Cardiac muscle cell (in vitro differentiated cells and primary cell): Measurements from ENCODE around the gene ABCC8. TPM values are rescaled to one million over a fixed set of nuclear protein-coding genes. Genes with fewer than 3 reads are reported as not detected.

Source experiments
- DNase-seq, 2 donors: peaks; one replicate each; pipeline versions ENCODE4 v3.0.0 to v3.0.0-alpha.2; 2010 to 2017; ENCODE audit warnings: low read depth in 1 of 2, low spot score in 1 of 2
- H3K27ac ChIP-seq: fragments of 200-600 bp; sonication (generic); 2 replicates; pipeline ENCODE4 v1.5.1; 2016
- H3K27me3 ChIP-seq: fragments of 200-600 bp; sonication (generic); 2 replicates; pipeline ENCODE4 v1.6.0; 2016; ENCODE audit warnings: control low read depth
- H3K36me3 ChIP-seq: fragments of 200-600 bp; sonication (generic); 2 replicates; pipeline ENCODE4 v1.5.1; 2016; ENCODE audit warnings: control low read depth
- H3K4me1 ChIP-seq: fragments of 200-600 bp; sonication (generic); 2 replicates; pipeline ENCODE4 v1.8.1; 2017; ENCODE audit warnings: low read depth, mild to moderate bottlenecking, mixed run types
- H3K4me3 ChIP-seq: fragments of 200-600 bp; sonication (generic); 2 replicates; pipeline ENCODE4 v1.5.1; 2016; ENCODE audit warnings: mild to moderate bottlenecking
- H3K9me3 ChIP-seq: fragments of 200-600 bp; sonication (generic); 2 replicates; pipeline ENCODE4 v1.5.1; 2017; ENCODE audit warnings: low read depth, mild to moderate bottlenecking, control low read depth
- polyA plus RNA-seq: library from polyadenylated mRNA; unstranded; fragments of >200 nt; fragmentation: Nextera tagmentation; extraction: Ambion mirVana; gene quantifications from 2 replicates; pipeline ENCODE4 v1.2.1, GENCODE V29; 2016
- total RNA-seq: library from RNA; depleted of rRNA; stranded (reverse); fragments of >200 nt; gene quantifications from 2 replicates; pipeline ENCODE4 v1.2.3, GENCODE V29; 2016
- TF ChIP-seq, protein P1 (sequence below): IDR thresholded peaks from 2 replicates; pipeline ENCODE4 v1.5.1; 2012; ENCODE audit warnings: low read depth, mild to moderate bottlenecking, low read length

ABCC8 gene
- total and polyA plus RNA-seq, 2 experiments from 2014 or later: 2.4 to 5.3 TPM

DNA sequence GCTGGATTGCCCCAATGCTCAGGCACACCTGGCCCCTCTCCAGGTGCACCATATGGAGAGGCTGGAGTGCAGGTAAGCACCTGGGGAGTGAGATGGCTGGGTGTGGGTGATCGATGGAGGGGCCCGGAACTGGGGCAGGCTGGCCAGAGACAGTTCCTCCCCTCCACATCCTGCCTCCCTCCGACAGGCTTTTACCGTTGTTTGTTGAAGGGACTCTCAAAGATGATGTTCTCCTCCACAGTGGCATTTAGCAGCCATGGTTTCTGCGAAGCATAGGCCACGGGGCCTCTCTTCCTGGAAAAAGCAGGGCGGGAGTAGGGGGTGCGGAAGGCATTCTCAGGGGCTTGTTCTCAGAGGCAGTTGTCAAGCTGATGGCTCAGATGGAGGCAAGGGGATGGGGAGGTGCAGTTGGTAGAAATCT lies 62.3 kb downstream of the ABCC8 start:
- no peaks in the 10 kb centered on the region for H3K27me3 ChIP-seq
- no peak for DNase-seq
- TF ChIP-seq, protein P1, sequence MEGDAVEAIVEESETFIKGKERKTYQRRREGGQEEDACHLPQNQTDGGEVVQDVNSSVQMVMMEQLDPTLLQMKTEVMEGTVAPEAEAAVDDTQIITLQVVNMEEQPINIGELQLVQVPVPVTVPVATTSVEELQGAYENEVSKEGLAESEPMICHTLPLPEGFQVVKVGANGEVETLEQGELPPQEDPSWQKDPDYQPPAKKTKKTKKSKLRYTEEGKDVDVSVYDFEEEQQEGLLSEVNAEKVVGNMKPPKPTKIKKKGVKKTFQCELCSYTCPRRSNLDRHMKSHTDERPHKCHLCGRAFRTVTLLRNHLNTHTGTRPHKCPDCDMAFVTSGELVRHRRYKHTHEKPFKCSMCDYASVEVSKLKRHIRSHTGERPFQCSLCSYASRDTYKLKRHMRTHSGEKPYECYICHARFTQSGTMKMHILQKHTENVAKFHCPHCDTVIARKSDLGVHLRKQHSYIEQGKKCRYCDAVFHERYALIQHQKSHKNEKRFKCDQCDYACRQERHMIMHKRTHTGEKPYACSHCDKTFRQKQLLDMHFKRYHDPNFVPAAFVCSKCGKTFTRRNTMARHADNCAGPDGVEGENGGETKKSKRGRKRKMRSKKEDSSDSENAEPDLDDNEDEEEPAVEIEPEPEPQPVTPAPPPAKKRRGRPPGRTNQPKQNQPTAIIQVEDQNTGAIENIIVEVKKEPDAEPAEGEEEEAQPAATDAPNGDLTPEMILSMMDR: no peak
- no peak overlapping the region for H3K27ac ChIP-seq
- peaks cover 15% of the 10 kb centered on the region for H3K4me1 ChIP-seq
- H3K9me3 ChIP-seq: no peaks in the 10 kb centered on the region
- H3K4me3 ChIP-seq: no peak overlapping the region
- H3K36me3 ChIP-seq: no peaks in the 10 kb centered on the region

DNA sequence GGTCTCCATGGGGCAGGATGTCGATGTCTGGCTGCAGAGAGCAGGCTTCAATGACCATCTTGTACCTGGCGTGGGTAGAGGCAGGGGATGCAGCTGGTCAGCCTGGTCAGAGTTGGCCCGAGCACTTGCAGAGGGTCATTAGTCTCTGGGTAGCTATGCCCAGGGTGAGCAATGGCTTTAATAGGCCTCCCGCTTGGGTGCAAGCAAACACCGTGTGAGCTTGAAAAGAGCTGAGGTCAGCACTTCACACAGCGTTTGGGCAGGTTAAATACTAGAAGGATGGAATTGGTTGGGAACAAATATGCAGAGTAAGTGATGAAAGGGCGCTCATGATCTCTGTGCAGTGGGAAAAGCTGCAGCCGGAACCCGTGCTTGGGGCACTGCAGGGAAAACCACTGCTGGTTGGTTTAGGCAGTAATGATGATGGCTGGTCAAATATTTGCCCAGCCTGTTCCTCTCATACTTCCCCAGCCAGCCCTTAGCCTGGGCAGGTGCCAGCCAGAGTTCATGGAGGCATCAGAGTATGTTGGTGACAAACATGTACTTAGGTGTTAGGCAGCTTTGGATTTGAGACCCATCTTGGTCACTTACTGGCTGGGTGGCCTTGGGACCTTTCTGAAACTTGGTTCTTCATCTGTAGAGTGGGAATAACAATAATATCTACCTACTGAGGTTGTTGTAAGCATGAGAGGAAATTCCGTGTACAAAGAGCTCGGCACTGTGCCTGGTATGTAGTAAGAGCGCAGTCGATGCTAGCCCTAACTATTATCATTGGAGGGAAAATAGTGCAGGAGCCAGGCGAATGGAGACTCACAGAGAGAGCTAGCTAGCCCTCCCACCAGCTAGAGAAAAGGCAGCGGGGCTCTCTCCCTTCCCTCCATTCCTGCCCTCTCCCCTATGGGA lies 63.0 kb downstream of the ABCC8 start:
- no peaks in the 10 kb centered on the region for H3K36me3 ChIP-seq

DNA sequence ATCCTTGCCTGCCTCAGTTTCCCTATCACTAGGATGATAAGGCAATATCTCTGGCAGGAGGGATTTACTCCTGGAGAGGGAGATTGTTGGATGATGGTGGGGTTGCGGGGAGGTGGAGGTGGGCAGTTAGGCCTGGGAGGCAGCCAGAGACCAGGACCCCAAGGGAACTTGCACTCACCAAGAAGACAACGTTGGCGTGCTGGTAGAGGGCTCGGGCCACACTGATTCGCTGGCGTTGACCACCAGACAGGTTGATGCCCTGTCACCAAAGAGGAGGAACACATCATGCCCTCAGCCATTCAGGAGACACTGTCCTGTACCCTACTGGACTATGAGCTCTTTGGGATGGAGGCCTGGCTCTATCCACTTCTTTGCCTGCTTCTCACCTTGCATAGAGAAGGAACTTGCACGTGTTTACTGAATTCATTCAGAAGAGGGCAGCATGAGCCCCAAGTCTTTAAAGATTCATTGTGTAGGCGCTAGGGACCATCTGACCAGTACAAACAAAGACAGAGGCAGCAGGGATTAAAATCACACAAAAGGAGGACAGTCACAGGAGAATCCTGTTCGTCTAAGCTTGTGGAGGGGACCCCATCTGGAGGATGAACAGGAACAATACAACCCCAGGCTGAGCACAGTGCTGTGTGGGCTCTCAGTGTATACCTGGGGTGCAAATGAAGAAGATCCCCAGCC lies 64.0 kb downstream of the ABCC8 start:
- no peak overlapping the region for H3K27ac ChIP-seq
- no peak overlapping the region for H3K4me3 ChIP-seq
- TF ChIP-seq, protein P1: no peak
- H3K27me3 ChIP-seq: no peaks in the 10 kb centered on the region
- DNase-seq: no peak
- H3K9me3 ChIP-seq: no peaks in the 10 kb centered on the region
- no peaks in the 10 kb centered on the region for H3K4me1 ChIP-seq
- H3K36me3 ChIP-seq: no peaks in the 10 kb centered on the region

More for the DNA sequence above, 63.0 kb downstream of the ABCC8 start:
- Histone ChIP-seq H3K27me3 (no peaks in the 10 kb centered on the region), H3K27ac (no peak overlapping the region), H3K4me1 (peaks cover 8% of the 10 kb centered on the region), H3K9me3 (no peaks in the 10 kb centered on the region), H3K4me3 (no peak overlapping the region)
- no peak for DNase-seq
- TF ChIP-seq, protein P1: no peak

DNA sequence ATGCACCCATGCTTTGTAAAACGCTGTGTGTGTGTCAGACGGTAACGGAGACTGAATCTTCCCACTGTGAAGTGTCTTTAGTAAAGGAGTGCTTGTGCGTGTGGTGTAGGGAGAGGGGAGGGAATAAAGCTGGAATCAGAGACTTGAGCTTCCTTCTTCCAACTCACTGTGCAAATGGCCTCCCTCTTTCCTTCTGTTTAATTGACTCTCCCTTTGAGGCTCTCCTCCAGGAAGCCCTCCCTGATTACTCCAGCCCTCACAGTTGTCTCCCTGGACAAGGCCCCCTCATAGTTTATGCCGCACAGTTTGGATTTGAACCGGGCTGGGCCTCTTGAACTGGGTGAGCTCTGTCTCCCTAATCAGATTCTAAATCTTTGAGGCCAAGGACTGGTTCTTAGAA lies 65.2 kb downstream of the ABCC8 start:
- Histone ChIP-seq H3K27ac (no peak overlapping the region), H3K4me1 (no peaks in the 10 kb centered on the region), H3K27me3 (no peaks in the 10 kb centered on the region), H3K36me3 (no peaks in the 10 kb centered on the region), H3K4me3 (no peak overlapping the region), H3K9me3 (no peaks in the 10 kb centered on the region)
- DNase-seq: no peak
- TF ChIP-seq, protein P1: no peak

DNA sequence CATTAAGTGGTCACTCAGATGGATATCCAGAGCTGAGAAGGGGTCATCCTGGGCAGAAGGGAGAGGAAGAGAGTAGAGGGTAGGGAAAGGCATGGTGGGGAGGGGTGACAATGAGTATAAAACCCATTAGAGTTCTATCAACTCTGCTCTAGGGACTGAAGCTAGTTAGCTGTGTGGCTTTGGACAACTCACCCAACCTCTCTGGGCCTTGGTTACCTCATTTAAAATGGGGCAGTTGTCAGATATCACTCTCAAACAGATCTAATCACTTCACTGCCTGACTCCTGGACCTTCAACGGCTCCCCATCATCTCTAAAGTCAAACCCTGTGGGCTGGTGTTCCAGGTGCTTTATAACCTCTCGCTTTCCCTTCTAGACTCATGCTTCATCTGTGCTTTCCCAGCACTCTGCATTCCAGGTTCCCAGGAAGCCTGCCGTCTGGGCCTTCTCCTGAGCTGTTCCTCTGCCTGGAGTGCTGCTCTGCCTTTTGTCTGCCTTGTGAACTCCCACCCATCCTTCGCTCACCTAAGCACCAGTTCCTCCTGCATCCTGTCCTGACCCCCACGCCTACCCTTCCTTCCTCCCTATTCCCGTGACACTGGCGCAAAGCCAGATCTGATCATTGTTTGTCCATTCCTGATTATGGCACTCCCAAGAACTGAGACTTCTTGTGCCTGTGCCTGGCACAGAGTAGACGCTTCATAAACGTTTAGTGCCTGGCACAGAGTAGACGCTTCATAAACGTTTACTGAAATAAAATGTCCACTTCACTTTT lies 65.9 kb downstream of the ABCC8 start:
- TF ChIP-seq, protein P1: no peak
- no peak for DNase-seq
- no peaks in the 10 kb centered on the region for H3K36me3 ChIP-seq
- H3K9me3 ChIP-seq: no peaks in the 10 kb centered on the region
- no peaks in the 10 kb centered on the region for H3K27me3 ChIP-seq
- peaks cover 3% of the 10 kb centered on the region for H3K4me1 ChIP-seq
- no peak overlapping the region for H3K4me3 ChIP-seq
- H3K27ac ChIP-seq: no peak overlapping the region
